Left renal cortex interstitium (tissue), 4 donors: ENCODE data around the gene CD6. TPM values are rescaled to one million over a fixed set of nuclear protein-coding genes. Genes with fewer than 3 reads are reported as not detected.

Experiments used
- DNase-seq, 4 donors: peaks; one replicate each; pipeline ENCODE4 v3.0.0-alpha.2; 2013; ENCODE audit warnings: low read depth in 4 of 4, low spot score in 2 of 4, missing footprints in 1 of 4
- polyA plus RNA-seq, 4 donors: library from polyadenylated mRNA; unstranded; fragments of 120-200 nt; gene quantifications; one replicate each; pipeline ENCODE4 v1.2.1, GENCODE V29; 2013; ENCODE audit not compliant: insufficient read length in 4 of 4

The CD6 gene
- polyA plus RNA-seq, 4 donors: 0.62 to 1.8 (median 1.4) TPM

DNA sequence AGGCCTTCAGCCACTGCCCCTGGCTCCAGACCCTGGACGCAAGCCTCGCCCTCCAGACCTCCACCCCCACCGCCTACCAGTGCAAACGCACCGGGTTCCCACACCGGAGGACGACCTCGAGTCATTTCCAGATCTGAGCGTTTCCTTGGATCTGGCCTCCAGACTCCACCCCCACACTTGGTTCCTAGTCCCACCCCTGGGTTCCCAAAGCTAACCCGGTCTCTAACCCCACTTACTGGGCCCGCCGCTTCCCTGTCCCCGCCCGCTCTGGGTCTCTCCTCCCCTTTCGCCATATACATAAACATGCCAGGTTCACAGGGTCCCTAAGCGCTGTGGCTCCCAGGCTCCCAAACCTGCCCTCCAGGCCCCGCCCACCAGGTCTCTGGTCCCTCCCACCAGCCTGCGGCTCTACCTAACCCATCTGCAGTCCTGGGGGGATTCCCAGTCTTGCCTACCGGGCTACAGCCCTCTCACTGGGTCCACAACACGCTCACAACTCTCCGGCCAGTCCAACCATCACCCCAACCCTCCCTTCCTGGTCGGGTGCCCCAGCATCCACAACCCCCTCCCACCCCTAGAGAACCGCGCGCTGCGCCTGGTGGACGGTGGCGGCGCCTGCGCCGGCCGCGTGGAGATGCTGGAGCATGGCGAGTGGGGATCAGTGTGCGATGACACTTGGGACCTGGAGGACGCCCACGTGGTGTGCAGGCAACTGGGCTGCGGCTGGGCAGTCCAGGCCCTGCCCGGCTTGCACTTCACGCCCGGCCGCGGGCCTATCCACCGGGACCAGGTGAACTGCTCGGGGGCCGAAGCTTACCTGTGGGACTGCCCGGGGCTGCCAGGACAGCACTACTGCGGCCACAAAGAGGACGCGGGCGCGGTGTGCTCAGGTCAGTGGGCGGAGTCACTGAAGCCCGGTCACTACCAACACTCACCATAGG is 36.7 kb downstream of the CD6 start:
- no peak for DNase-seq

DNA sequence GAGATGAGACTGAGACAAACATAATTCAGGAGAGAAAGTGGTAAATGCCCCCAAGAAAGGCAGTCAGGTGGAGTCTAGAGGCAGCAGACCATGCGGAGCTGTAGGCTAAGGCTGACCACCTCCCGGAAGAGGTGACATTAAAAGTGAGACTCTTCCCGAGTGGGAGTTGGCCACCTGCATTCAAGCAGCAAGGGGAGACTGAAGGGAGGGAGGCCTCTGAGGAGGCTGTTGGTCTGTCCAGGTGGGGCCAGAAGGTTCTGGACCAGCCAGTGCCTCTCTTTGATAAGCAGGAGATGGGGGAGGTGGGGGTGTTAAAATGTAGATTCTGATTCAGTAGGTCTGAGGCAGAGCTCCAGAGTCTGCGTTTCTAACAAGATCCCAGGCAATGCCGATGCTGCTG is 37.5 kb downstream of the CD6 start:
- DNase-seq: no peak

DNA sequence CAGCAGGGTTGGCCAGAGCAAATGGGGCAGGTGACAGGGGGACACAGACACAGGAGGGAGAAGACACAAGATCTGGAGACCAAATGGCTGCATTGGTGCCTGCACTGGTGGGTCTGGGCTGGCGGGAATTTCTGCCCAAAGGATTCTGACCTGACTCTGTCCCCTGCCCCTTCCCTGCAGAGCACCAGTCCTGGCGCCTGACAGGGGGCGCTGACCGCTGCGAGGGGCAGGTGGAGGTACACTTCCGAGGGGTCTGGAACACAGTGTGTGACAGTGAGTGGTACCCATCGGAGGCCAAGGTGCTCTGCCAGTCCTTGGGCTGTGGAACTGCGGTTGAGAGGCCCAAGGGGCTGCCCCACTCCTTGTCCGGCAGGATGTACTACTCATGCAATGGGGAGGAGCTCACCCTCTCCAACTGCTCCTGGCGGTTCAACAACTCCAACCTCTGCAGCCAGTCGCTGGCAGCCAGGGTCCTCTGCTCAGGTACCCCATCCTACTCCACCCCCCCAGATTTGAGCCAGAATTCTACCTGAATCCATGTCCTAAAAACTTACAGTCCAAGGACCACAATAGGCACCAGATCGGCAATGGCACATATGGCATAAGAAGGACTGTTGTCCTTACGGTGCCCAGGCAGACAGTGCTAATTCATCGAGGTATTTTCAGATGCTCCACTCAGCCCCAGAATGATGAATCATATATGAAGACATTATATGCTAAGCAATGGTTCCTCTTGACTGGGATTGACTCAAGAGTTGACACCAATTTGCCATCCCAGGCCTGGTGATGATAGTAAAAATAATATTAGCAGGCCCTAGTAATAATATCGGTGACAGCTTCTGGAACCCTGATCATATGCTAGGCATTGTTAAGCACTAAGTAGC is 38.2 kb downstream of the CD6 start:
- no peak for DNase-seq

DNA sequence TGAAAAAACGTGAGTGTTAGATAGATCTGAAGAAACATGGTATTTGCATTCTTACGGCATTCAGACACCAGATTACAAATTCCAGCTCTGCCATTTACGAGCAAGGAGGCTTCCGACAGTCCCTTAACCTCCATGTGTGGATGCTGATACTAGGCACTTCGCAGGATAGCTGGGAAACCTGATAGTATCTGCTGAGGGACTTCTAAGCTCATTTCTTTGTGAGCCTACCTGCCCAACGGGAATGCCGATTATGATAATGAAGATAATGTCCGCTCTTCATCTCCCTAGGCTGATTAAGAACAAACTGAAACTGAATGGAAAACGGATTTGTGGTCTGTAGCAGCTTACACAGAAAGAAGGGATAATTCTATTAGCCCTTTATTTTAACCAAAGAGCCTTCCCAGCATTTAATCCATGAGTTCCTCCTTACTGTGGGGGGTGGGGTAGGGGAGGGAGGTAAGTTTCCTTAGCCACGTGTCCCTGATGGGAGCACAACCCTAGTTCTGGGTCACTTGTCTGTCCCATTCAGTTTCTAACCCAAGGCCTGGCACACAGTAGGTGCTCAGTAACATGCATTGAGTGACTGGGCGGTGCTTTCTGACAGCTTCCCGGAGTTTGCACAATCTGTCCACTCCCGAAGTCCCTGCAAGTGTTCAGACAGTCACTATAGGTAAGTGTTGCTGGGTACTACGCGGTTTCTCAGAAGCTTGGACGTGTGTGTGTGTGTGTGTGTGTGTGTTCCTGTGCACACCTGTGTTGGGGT is 39.2 kb downstream of the CD6 start:
- DNase-seq: no peak

DNA sequence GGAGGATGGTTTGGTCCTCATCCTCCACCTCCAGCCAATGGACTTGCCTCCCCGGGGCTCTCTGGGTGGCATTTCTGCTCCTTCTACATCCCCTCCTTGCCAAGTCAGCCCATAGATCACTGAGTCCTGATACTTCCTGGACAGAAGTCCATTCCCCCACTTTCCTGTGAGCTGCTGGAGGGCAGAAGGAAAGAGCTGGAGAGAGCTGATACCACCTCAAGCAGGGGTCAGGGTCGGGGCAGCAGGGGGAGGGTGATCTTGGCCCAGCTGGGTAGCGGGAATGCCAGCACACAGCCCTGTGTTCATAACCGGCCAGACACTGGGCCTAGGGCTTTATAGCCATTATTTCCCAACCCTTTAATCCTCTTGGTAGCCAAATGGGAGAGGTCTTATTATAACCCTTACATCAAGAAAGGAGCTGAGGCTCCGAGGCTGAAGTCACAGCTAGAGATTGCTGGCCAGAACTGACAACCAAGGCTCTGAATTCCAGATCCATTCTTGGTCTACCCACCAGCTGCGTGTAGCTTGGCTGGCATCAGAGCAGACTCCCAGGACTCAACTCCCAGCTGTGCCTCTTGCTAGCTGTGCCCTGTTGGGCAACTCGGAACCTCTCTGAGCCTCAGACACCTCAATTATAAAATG is 39.9 kb downstream of the CD6 start:
- no peak for DNase-seq

DNA sequence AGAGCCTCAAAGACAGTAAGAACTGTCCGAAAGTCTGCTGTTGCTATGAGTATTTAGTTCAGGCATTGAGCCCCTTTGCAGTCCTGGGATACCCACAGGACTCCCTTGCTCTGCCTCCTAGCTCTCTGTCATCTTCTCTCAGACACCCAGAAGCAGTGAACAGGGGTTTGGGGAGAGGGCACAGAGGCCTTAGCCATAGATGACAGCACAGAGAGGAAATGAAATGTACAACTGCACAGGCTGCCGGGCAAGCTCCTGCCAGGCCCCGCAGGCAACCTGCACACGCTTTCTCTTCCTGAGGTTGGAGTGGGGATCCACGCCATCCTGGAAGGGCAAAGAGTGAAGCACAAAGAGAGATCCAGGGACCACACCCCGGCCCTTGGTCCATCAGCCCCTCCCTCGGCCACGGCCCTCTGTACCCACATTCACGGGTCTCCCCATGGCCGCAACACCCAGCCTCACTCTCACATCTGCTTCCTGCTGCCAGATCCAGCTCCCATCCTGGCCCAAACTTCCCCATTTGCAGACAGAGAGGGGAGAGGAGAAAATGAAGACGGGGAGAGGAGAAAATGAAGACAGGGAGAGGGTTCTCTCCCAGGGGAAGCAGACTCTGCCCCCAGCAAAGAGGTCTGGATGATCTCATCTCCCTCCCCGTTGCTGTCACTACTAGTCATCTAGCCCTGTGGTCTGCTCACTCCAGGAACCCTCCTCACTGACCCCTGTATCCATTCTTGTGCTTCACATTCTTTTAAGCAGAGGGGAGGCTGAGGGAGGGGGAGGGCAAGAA is 40.7 kb downstream of the CD6 start:
- no peak for DNase-seq

DNA sequence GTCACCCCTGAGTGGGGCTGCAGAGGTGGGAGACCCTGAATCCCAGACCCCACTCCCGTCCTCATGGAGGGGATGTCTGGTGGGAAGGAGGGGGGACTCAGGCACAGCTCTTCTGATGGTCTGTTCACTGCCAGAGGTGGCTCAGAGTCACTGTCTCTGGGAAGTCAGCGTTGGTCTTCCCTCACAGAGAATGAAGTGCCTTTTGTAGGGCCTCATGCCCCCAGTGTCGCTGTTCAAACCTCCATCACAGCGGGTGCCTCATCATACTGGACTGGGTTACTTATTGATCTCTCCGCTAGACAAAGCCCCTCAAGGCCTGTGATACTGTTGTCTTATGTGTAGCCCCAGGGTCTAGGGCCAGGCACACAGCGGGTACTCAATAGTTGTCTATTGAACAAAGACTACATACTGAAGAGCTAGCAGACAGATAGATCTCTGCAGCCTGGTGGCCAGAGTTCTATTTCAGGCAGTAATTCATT is 41.3 kb downstream of the CD6 start:
- no peak for DNase-seq

DNA sequence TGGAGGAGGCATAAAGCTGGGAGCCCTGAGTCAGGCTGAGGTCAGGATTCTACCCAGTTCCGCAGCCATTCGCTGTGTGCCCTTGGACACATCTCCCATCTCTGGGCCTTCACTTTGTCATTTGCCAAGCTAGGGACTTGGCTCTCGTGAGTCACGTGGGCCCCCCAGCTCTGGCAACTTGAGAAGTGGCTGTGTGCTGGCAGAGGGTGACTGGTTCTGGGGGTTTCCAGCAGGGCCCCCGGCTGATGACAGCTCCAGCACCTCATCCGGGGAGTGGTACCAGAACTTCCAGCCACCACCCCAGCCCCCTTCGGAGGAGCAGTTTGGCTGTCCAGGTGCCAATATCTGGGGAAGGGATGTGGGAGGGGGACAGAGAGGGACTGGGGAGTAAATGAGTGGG is 46.6 kb downstream of the CD6 start:
- DNase-seq: no peak

DNA sequence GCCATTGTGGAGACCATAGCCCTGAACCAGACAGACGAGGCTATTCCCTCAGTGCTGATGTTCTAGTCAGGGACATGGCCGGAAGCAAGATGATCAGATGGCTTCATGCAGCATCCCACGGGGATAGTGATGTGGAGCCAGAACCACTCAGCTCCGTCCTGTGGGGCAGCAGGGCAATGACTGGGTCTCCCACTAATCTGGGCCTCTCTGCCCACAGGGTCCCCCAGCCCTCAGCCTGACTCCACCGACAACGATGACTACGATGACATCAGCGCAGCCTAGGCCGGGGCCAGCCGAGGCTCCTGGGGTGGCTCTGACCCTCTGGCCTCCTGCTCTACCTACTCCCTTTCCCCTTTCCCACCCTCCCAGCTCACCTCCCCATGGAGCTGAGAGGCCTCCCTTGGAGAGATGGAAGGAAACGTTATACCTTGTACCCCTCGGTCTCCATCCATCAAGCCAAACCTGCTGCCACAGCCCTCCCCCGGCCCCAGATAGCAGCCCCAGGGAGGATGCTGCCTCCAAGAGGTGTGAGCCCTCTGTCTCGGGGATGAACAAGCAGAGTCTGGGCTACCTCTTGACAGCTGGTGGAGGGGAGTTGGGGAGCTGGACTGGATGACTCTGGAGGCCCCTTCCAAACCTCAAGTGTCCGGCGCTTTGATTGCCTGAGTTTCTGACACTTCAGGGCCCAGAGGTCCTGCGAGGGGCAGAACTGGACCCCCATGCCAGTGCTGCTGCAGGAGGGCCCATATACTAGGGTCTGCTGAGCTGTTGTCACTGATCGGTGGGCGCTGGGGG is 47.8 kb downstream of the CD6 start:
- no peak for DNase-seq

DNA sequence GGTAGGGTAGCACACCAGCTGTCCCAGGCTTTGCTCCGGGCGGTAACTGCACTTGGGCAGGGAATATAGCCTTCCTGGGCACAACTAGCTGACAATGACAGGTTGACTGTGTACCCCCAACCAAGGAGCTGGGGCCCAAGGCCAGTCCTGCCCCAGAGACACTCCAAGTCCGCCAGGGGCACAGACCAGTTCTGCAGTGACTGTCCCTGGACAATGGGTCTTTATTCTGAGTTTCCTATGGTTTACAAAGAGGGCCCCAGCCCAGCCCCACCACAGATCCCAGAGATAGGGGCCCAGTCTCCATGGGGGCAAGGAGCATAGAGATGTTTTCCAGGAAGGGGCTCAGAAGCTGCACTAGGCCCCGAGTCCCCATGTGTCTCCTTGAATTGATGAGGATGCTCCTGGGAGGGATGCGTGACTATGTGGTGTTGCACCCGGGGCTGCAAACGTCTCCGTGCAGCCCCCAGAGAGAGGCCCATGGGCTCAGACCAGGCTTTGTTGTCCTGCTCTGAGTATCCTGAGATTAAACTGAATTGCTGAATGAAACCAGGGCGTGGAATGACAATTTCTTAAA is 48.4 kb downstream of the CD6 start:
- no peak for DNase-seq

DNA sequence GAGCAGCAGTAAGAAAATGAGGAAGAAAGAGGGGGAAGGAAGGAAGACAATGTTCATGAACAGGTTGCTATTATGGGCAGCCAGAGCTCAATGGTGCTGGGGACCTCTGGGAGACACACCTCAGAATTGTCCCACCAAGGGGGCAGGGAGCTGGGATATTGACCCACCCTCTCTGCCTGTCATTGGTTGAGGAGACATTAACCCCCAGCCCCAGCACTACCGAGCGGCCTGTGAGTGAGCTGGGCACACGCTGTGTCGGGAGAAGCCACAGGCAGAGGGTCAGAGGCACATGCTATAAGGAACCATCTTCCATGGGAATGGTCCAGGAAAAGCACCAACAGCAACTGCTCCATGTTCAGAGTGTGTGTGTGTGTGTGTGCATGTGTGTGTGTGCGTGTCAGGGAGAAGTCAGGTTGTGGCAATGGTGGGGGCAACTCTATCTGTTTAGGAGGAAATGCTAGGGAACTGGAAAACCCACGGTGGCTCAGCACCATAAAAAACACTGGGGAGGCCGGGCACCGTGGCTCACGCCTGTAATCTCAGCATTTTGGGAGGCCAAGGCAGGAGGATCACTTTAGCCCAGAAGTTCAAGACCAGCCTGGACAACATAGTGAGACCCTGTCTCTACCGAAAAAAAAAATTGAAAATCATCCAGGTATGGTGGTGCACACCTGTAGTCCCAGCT is 49.2 kb downstream of the CD6 start:
- no peak for DNase-seq

DNA sequence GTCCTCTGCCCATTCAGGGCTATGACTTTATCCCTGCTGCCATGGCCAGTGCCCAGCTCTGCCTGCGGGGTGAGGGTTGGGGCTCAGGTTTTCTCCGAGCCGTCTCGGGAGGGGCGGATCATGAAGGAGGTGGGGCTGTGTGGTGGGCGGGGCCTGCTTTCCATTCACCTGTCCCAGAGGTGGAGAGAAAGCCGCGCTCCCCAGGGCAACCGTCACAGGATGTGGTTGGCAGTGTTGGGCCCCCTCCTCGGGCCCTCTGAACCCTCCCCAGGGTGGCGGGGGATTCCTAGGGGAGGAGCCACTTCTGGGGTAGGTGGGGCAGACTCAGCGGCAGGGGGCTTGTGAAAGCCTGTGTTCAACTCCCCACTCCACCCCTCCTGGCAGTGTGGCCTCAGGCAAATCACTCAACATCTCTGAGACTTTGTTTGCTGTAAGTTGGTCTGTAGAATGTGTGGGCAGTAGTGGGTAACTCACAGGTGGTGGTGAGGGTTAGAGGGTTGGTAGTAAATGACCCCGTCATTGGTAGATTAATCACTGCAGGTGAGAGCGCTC is 50.3 kb downstream of the CD6 start:
- no peak for DNase-seq

DNA sequence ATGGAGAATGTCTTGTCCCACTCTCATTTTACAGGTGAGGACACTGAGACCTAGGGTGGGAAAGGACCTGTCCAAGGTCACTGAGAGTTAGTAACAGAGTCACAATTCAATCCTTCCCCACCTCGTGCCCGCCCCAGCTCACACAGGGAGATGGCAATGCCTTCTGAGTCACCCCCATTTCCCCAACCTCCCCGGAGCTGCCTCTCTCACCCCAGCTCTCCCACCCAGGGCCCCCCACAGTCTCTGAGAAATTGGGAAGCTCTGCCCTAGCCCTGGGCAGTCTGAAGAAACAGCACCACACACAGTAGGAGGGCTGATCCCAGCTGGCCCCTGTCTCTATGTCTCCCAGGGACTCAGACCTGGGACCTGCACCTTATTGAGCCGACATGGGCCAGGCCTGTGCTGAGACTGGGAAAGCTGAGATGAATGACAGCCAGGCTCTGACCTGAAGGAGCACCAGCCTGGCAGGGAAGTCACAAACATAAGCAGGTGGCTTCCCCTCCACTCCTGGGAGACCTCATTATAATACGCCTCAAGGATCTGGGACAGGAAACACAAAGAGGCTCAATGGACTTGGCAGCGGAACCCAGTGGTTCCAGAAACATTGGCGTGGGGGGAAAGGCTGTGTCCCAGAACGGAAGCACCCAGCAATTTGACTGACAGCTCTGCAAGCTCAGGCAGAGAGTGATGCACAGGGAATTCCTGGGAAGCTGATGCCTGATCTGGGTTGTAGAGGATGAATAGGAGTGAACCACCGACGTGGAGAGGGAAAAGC is 51.0 kb downstream of the CD6 start:
- DNase-seq: no peak

DNA sequence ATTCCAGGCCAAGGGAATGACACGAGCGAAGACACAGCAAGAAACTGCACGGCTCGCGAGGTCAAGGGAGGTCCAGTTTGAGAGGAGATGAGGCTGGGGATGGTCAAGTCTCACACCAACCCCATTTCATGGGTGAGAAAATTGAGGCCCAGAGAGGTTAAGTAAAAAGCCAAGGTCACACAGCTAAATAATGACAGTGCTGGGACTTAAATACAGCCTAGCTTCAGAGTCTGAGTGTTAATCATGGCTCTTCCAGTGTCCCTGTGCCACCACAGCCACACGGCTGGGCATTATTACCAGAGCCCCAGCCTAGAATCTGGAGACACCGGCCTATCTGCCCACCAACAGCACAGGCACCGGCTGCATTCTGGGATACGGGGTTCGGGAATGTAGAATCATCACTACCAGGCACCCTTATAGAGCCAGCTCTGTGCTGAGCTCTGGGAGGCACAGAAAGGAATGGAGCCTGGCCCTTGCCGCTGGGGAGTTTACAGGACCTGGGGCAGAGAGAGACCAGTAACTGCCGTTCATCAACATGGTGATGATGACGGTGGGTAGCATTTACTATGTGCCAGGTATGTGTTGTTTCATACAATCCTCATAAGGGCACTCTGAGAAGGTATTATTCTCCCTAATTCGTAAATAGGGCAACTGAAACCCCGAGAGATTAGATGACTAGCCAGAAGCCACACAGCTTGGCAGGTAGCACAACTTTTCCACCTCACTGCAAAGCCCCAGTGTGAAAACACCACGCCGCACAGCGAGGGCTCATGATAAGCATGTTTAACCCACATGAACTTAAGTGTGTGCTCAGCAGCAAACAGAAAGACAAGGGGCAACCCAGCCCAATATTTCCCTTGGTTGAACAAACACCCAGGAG is 51.8 kb downstream of the CD6 start:
- DNase-seq: no peak

DNA sequence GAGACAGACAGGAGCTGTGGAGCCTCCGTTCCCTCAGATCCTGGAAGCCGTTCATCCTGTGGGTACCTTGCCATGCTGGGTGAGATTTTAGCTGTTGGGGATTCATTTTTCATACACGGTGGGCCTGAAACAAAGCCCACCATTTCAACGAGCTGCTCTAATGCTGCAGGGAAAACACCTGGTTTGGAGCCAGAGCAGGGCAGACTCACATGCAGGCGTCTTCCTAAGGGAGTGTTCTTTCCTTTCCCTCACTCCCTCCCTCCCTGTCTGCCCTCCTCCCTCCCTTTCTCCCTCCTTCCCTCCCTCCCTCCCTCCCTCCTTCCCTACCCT is 52.5 kb downstream of the CD6 start:
- no peak for DNase-seq
